Measurements from ENCODE around the gene APOC4.

DNA sequence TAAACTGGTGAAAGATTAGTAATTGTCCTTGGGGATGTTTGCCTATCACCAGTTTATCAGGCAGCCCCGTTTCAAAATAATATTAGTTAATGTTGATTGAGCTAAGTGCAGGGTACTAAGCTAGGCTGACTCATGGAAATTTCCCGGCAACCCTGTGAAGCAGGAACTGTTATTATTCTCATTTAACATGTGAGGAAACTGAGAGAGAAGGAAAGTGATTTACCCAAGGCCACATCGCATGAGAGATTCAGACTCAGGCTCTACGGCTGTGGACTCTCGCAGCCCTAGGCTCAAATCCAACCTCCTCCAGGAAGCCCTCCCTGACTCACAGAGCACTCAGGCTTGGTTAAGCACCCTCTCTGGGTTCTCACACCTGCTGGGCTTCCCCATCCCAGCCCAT lies 32.8 kb downstream of the APOC4 start:
- TF ChIP-seq, protein P1, sequence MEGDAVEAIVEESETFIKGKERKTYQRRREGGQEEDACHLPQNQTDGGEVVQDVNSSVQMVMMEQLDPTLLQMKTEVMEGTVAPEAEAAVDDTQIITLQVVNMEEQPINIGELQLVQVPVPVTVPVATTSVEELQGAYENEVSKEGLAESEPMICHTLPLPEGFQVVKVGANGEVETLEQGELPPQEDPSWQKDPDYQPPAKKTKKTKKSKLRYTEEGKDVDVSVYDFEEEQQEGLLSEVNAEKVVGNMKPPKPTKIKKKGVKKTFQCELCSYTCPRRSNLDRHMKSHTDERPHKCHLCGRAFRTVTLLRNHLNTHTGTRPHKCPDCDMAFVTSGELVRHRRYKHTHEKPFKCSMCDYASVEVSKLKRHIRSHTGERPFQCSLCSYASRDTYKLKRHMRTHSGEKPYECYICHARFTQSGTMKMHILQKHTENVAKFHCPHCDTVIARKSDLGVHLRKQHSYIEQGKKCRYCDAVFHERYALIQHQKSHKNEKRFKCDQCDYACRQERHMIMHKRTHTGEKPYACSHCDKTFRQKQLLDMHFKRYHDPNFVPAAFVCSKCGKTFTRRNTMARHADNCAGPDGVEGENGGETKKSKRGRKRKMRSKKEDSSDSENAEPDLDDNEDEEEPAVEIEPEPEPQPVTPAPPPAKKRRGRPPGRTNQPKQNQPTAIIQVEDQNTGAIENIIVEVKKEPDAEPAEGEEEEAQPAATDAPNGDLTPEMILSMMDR (IDR thresholded peaks at IDR 0.05; ENCODE audit: low read depth, low read length): no peak
- TF ChIP-seq EZH2phosphoT487 (IDR thresholded peaks at IDR 0.05; ENCODE audit: low read depth): no peak

Measured in OCI-LY3 (cell line).